HUDEP-2 (cell line): ENCODE results near the gene ANXA4.
"Not testable (repeated sequence)": the region's sequence is repeated elsewhere in the genome, so short reads cannot be mapped to it uniquely, and the experiment has no call there.

Source experiments
- DNase-seq, 76 experiments: peaks; one replicate each; lab custom pipeline; 2025; ENCODE audit not compliant: unreplicated experiment in 76 of 76; lab: John Stamatoyannopoulos, UW

Gene ANXA4

GRCh38 chr2:69745035-69745434 is 3.1 kb downstream of the ANXA4 start:
- DNase-seq: no peak

- no peak for DNase-seq
Measured at GRCh38 chr2:69750246-69750645, 8.3 kb downstream of the ANXA4 start.

- DNase-seq: no peak
Measured at GRCh38 chr2:69753659-69754363, 11.9 kb downstream of the ANXA4 start.

- DNase-seq: no peak
Measured at GRCh38 chr2:69754633-69755032, 12.7 kb downstream of the ANXA4 start.

GRCh38 chr2:69755862-69756467 is 14.0 kb downstream of the ANXA4 start:
- peak in 39 of 76 experiments; percentile 5 to 59 (median 26) for DNase-seq

GRCh38 chr2:69762025-69762424 is 20.1 kb downstream of the ANXA4 start:
- DNase-seq: no peak

- DNase-seq: no peak
Measured at GRCh38 chr2:69762513-69763494, 20.9 kb downstream of the ANXA4 start.

GRCh38 chr2:69763831-69764230 is 21.9 kb downstream of the ANXA4 start:
- DNase-seq: not testable (repeated sequence)

- DNase-seq: no peak
Measured at GRCh38 chr2:69764286-69765095, 22.6 kb downstream of the ANXA4 start.

GRCh38 chr2:69765096-69765380 is 23.1 kb downstream of the ANXA4 start:
- no peak for DNase-seq

GRCh38 chr2:69766014-69766413 is 24.1 kb downstream of the ANXA4 start:
- no peak for DNase-seq

GRCh38 chr2:69767034-69767433 is 25.1 kb downstream of the ANXA4 start:
- no peak for DNase-seq

- no peak for DNase-seq
Measured at GRCh38 chr2:69768235-69768634, 26.3 kb downstream of the ANXA4 start.

GRCh38 chr2:69768789-69769188 is 26.9 kb downstream of the ANXA4 start:
- no peak for DNase-seq

- DNase-seq: no peak
Measured at GRCh38 chr2:69769272-69769671, 27.3 kb downstream of the ANXA4 start.

- peak in 43 of 76 experiments; percentile 5 to 79 (median 35) for DNase-seq
Measured at GRCh38 chr2:69770193-69770702, 28.3 kb downstream of the ANXA4 start.

- DNase-seq: no peak
Measured at GRCh38 chr2:69770747-69771146, 28.8 kb downstream of the ANXA4 start.

- no peak for DNase-seq
Measured at GRCh38 chr2:69771461-69771860, 29.5 kb downstream of the ANXA4 start.

- peak in 11 of 76 experiments; percentile 5 to 35 (median 18) for DNase-seq
Measured at GRCh38 chr2:69773206-69773605, 31.3 kb downstream of the ANXA4 start.

- DNase-seq: not testable (repeated sequence)
Measured at GRCh38 chr2:69774258-69774983, 32.5 kb downstream of the ANXA4 start.
